Measurements from ENCODE around the gene PDE6B.

DNA sequence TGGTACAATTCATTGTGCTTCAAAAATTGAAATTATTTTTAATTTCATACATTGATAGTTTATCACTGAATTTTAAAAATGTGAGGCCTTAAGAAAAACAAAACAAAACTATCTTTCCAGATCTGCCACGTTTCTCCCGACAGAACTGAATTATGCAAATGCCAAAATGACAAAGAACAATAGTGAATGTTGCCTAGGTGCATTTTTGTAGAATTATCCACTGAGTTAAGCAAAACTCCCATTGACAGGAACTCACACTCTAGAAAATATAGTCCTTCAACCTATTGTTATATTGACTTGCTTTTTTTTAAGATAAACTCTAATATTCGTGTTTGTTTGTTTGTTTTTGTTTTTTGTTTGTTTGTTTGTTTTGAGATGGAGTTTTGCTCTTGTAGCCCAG lies 86.7 kb downstream of the PDE6B start:
- TF ChIP-seq, protein P1, sequence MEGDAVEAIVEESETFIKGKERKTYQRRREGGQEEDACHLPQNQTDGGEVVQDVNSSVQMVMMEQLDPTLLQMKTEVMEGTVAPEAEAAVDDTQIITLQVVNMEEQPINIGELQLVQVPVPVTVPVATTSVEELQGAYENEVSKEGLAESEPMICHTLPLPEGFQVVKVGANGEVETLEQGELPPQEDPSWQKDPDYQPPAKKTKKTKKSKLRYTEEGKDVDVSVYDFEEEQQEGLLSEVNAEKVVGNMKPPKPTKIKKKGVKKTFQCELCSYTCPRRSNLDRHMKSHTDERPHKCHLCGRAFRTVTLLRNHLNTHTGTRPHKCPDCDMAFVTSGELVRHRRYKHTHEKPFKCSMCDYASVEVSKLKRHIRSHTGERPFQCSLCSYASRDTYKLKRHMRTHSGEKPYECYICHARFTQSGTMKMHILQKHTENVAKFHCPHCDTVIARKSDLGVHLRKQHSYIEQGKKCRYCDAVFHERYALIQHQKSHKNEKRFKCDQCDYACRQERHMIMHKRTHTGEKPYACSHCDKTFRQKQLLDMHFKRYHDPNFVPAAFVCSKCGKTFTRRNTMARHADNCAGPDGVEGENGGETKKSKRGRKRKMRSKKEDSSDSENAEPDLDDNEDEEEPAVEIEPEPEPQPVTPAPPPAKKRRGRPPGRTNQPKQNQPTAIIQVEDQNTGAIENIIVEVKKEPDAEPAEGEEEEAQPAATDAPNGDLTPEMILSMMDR (IDR thresholded peaks at IDR 0.05; ENCODE audit: insufficient read depth, low read length, poor library complexity, severe bottlenecking), result no peak
- no peak for TF ChIP-seq EZH2phosphoT487 (conservative IDR thresholded peaks at IDR 0.05; ENCODE audit: low read length)
